K562 treated with DMSO at 1 percent for 4 hours (cell line): ENCODE results near the gene MYO7A. TPM values are rescaled to one million over a fixed set of nuclear protein-coding genes. Genes with fewer than 3 reads are reported as not detected.

Experiments
- total RNA-seq: library from RNA; unstranded; fragments of 300-600 nt; gene quantifications from 2 replicates; pipeline ENCODE4 v1.2.3, GENCODE V29; 2022; ENCODE audit not compliant: insufficient read depth

MYO7A gene
- total RNA-seq, result 0.28 TPM in 1 of 2 replicates, not detected in the other

DNA sequence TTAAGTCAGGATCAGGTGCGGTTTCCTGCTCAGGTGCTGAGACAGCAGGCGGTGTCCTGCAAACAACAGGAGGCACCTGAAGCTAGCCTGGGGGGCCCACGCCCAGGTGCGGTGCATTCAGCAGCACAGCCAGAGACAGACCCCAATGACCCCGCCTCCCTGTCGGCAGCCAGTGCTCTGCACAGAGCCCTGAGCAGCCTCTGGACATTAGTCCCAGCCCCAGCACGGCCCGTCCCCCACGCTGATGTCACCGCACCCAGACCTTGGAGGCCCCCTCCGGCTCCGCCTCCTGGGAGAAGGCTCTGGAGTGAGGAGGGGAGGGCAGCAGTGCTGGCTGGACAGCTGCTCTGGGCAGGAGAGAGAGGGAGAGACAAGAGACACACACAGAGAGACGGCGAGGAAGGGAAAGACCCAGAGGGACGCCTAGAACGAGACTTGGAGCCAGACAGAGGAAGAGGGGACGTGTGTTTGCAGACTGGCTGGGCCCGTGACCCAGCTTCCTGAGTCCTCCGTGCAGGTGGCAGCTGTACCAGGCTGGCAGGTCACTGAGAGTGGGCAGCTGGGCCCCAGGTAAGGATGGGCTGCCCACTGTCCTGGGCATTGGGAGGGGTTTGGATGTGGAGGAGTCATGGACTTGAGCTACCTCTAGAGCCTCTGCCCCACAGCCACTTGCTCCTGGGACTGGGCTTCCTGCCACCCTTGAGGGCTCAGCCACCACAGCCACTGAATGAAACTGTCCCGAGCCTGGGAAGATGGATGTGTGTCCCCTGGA, at the start of gene MYO7A:
Gene MYO7A (plus strand): TSS at position 327 of the 772 bp plus-strand sequence. CDS start 2,389 bp downstream, outside the sequence.

DNA sequence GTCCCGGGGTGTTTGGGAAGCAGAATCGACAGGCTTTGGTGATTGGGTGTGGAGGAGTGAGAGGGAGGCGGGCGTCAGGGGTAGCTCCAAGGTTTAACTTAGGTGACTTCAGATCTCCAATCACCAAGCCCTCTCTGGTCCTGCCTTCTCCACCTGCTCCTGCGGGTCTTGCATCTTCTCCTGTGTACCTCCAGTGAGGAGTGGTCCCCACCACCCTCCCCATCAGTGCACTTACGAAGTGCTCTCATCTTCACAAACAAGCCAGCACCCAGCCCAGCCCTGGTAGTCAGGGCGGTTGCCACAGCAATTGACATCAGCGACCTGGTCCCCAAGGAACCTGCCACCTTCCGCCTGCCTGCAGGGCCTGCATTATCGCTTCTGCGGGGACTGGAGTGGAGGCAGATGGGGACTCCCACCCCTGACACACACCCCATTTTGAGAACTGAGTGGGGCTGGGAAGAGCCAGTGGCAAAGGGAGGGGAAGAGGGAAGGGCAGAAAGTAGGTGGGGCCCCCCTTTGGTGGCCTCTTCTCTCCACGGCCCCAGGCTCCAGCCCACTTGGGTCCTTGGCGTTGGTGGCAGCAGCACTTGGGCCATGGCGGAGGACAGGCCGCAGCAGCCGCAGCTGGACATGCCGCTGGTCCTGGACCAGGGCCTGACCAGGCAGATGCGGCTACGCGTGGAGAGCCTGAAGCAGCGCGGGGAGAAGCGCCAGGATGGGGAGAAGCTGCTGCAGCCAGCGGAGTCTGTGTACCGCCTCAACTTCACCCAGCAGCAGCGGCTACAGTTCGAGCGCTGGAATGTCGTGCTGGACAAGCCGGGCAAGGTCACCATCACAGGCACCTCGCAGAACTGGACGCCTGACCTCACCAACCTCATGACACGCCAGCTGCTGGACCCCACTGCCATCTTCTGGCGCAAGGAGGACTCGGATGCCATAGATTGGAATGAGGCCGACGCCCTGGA, 25.5 kb upstream of the MYO7A start, which contains the start of gene OMP:
Gene OMP (plus strand): TSS at position 595 of the 965 bp plus-strand sequence. CDS start 0 bp downstream, at position 595.

Other genes starting within 250 kb of the MYO7A start
- gene B3GNT6, start 93.8 kb upstream of the MYO7A start, total RNA-seq, result not detected in 2 replicates
- 0.37 and 0.81 TPM in 2 replicates for gene CAPN5, start 61.3 kb upstream of the MYO7A start, total RNA-seq
- not detected in 2 replicates for gene OMP, start 25.4 kb upstream of the MYO7A start, total RNA-seq
- 3.1 TPM in 1 of 2 replicates, not detected in the other for gene GDPD4, start 173.4 kb downstream of the MYO7A start, total RNA-seq